Jurkat, Clone E6-1 (cell line): ENCODE data around the gene ABI1.
"Not testable (repeated sequence)": the region's sequence is repeated elsewhere in the genome, so short reads cannot be mapped to it uniquely, and the experiment has no call there.

ENCODE experiments used
- DNase-seq: peaks from one replicate; pipeline ENCODE4 v3.0.0-alpha.2; 2011; ENCODE audit warnings: low read depth, low spot score
- H3K4me3 ChIP-seq: 2 replicates; pipeline ENCODE4 v1.5.1; 2011; ENCODE audit warnings: mild to moderate bottlenecking, low read length, control low read depth, moderate library complexity

Gene ABI1

DNA sequence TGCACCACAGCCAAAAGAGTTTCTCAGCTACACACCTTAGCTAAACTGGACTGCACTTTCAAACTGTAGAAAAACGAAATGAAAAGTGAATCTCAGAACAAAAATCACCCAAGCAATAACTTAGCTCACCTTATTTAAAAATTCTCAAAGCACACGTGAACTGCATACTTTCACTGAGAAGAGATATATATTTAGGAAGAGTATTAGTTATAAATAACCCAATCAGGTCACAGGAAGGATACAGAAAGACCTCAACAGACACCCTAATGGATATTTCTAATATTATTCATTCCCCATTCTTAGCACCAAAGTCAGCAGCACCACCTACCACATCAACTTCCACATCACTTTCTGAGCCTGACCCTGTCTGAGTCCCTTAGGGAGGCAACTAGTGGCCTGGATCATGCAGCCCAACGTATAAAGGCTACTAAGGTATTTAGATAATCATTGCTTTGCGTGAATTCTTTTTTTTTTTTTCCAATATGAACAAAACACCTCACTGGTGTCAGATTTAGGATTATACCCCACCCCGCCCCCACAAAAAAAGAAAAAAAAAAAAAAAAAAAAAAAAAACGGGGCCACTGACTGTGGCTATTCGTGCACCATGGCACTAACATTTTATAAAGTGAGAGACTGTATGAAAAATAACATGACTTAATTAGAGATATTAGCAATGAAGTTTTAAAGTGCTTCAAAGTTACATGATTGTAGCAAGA, 2.6 kb downstream of the ABI1 start:
- peak overlapping the region; percentile 86 for H3K4me3 ChIP-seq
- DNase-seq: no peak

DNA sequence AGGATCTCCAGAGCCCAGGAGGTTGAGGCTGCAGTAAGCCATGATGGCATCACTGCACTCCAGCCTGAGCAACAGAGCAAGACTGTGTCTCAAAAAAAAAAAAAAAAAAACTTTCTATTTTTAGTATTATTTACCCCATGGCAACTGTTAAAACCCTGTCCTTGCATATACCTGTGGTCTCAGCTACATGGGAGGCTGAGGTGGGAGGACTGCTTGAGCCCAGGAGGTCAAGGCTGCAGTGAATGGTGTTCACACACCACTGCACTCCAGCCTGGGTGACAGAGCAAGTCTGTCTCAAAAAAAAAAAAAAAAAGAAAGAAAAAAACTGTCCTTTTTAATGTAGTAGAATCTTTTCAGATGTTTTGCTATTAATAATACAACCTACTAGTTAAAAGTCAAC, 3.2 kb downstream of the ABI1 start:
- H3K4me3 ChIP-seq, DNase-seq: not testable (repeated sequence)

DNA sequence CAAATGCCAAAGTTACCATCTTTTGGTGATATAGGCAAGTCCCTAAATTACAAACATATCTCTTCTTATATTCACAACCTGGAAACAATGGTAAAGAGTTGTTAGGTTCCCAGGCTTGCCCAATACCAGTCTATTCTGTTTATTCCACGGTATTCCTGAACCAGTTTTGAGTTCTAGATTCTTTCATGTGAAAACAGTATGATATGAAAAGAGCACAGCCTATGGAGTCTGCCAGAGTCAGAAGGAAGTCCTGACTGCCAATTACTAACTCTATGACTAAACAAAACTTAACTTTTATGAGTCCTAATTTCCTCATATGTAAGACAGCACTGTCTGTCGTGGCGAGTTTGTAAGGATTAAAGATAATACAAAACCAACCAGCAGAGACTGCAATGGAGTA, 5.6 kb downstream of the ABI1 start:
- H3K4me3 ChIP-seq: no peak overlapping the region
- no peak for DNase-seq

DNA sequence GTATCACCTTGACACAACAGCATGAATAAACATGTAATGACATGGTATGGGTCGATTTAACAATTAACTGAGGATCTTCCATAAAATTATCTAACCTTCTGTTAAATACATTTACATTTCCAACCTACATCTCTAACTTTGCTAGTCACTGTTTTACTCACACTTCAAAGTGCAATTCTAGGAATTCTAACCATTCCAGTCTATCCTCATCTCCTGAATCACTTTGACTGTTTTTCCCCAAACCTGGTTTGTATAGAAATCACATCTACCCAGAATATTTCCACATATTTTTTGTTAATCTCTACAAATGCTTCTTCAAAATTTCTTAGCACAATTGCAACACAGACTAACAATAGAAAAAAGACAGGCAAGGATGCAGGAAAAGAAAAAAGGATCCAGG, 6.2 kb downstream of the ABI1 start:
- no peak overlapping the region for H3K4me3 ChIP-seq
- no peak for DNase-seq

DNA sequence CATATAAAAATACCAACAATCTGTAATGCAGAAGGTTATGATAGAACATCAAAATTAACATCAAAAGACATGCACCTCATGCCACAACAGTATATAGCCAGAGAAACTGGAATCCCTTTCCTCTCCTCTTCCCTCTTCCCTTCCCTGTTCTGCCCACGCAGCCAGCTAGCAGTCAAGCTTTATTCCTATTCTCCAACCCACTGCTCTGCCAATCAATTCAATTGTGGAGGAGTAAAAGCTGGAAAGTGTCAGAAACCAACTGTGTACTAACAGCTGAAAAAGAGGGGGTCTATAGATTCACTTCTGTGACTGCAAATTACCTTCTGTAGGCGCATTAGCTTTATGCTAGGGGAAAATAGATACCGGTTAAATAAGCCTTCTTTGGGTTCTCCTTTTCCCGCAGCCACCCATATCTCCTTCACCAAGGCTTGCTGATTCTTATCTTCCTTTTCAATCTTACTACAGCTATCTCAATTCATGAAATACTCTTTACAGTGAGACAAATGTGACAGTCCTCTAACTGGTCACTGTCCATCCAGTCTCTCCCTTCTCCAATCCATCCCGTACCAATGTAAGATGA, 16.3 kb downstream of the ABI1 start:
- DNase-seq: no peak
- H3K4me3 ChIP-seq: no peak overlapping the region

DNA sequence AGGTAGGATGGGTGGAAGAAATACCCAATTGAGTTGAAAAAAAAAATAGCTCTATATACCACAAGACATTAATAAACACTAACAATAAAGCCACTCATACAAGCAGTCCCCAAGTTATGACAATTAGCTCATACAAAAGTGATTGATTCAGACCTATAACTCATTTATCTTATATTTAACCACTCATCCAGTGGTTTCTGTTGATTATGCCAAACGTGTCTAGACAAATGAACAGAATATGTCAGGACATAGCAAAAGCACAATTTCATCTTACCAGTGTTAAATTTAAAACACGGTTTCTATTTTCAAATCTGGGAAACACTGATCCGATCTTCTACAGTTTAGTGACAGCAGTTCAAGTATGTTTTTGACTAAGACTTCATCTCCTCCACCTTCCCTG, 17.0 kb downstream of the ABI1 start:
- H3K4me3 ChIP-seq: no peak overlapping the region
- no peak for DNase-seq

DNA sequence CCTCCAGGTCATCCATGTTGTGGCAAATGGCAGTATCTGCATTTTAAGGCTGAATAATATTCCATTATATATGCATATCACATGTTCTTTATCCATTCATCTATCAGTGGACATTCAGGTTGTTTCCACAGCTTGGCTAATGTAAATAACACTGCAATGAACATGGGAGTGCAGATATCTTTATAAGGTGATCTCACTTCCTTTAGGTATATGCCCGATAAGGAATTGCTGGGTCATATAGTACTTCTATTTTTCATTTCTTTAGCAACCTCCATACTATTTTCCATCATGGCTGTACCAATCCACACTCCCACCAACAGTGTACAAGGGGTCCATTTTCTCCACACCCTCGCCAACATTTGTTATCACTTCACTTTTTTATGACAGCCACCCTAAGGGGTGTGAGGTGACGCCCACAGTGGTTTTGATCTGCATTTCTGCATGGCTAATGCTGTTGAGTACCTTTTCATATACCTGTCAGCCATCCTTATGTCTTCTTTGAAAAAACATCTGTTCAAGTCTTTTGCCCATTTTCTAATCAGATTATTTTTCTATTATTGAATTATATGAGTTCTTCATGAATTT, 18.9 kb downstream of the ABI1 start:
- no peak for DNase-seq
- no peak overlapping the region for H3K4me3 ChIP-seq

DNA sequence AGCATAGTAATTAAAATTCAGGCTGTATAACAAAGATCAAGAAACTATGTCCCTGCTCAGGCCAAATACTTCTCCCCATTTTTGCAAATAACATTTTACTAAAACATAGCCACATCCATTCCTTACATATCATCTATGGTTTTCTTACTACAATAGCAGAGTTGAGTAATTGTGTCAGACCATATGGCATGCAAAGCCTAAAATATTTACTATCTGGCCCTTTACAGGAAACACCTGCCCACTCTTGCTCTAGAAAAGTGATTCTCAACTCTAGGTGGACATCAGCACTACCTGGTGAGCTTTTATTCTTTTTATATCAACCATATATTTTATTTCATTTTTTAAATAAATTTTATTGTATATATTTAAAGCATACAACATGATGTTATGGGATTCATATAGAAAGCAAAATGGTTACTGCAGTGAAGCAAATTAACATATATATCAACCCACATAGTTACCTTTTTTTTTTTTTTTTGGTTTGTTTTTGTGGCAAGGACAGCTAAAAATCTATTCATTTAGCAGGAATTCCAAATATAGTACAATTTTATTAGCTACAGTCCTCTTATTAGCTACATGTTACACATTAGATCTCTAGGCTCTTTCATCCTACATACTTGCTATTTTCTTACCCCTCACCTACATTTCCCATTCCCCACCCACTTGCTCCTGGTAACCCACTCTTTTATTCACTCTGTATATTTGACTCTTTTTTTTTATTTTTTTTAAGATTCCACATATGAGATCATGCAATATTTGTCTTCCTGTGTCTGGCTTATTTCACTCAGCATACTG, 19.6 kb downstream of the ABI1 start:
- DNase-seq: no peak
- no peak overlapping the region for H3K4me3 ChIP-seq

DNA sequence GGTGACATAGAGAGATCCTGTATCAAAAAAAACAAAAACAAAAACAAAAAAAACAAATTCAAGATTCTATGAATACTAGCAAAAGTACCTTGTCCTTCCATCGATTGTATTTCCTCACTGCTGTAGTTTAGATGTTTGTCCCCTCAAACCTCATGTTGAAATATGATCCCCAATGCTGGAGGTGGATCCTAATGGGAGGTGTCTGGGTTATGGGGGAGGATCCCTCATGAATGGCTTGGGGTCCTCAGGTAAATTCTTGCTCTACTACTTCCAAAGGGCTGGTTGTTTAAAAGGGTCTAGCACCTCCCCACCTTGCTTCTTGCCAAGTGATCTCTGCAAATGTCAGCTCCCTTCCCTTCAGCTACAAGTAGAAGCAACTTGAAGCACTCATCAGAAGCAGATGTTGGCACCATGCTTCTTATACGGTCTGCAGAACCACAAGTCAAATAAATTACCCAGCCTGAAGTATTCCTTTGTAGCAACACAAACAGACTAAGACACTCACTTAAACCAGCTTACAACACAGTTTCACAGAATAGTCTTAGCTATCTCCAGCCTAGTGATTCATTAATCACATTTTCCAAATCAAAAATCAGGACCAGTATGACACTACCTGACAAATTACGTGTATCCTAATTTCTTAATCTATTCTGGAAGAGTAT, 20.7 kb downstream of the ABI1 start:
- peak; percentile 29 for DNase-seq
- H3K4me3 ChIP-seq: no peak overlapping the region

DNA sequence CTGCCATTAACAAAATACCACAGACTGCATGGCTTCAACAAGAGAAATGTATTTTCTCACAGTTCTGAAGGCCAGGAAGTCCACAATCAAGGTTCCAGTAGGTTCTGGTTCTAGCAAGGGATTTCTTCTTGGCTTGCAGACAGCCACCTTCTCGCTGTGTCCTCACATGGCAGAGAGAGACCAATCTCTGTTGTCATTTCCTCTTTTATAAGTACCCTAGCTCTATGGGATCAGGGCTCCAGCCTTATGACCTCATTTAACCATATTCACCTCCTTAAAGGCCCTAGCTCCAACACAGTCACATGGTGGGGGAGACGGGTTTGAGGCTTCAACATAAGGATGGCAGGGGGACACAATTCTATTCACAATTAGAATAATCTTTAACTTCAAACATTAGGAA, 23.6 kb downstream of the ABI1 start:
- no peak overlapping the region for H3K4me3 ChIP-seq
- no peak for DNase-seq

DNA sequence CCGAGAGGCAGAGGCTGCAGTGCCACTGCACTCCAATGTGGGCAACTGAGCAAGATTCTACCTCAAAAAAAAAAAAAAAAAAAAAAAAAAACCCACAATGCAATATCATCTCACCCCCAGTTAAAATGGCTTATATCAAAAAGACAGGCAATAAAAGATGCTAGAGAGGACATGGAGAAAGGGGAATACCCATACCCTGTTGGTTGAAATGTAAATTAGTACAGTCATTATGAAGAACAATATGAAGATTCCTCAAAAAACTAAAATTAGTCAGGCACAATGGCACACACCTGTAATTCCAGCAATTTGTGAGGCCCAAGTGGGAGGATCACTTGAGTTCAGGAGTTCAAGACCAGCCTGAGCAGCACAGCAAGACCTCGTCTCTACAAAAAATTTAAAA, 25.7 kb downstream of the ABI1 start:
- no peak overlapping the region for H3K4me3 ChIP-seq
- no peak for DNase-seq

DNA sequence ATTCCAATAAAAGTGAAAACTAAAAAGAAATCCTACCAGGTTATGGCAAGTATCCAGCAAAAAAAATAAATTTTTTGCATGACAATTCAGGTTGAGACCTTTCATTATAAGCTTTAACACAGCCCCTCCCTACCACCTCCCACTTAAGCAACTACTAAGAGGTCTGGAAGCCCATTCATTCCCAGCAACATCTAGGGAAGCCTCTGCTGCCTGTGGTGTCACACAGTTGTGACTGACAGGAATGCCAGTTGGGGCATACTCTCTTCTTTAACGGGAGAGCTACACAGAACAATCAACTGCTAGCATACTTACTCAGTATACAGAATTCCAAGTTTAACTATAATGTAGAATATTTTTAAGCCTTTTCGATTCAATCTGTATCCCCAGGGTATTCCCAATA, 27.8 kb downstream of the ABI1 start:
- no peak for DNase-seq
- no peak overlapping the region for H3K4me3 ChIP-seq

DNA sequence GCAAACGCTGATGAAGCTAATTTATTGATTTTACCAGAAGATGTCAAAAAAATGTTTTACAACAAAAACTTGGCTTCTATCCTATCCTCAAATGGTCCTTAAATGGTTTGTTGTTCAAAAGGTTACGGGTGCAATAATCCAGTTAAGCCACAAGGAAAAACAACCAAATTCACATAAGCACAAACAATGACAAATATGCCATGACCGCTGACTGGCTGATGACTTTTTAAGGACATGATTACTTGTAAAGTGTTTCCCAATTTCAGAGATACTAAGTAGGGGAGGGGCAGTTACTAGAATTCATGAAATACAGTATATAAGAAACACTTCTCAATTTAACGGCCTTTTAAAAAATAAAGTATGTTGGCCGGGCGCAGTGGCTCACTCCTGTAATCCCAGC, 28.8 kb downstream of the ABI1 start:
- no peak overlapping the region for H3K4me3 ChIP-seq
- no peak for DNase-seq

DNA sequence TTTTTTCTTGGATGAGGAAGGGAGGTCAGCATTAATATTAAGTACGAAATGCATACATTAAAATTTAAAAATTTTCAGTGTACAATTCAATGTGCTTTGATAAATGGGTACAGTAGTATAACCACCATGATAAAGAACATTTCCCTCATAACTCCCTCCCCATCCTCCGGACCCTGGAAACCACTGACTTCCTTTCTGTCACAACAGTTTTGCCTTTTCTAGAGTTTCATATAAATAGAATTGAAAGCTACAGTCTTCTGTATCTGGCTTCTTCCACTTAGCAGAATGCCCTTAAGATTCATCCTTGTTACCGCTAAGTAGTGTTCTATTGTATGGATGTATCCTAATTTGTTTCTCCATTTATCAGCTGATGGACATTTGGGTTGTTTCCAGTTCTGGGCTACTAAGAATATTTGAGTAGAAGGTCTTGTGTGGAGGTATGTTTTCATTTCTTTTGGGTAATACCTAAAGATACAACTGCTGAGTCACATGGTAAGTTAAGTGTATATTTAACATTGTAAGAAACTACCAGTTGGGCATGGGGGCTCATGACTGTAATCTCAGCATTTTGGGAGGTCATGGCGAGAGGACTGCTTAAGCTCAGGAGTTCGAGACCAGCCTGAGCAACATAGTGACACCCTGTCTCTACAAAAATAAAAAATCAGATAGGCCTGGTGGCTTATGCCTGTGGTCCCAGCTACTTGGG, 30.8 kb downstream of the ABI1 start:
- no peak overlapping the region for H3K4me3 ChIP-seq
- DNase-seq: peak; percentile 48

DNA sequence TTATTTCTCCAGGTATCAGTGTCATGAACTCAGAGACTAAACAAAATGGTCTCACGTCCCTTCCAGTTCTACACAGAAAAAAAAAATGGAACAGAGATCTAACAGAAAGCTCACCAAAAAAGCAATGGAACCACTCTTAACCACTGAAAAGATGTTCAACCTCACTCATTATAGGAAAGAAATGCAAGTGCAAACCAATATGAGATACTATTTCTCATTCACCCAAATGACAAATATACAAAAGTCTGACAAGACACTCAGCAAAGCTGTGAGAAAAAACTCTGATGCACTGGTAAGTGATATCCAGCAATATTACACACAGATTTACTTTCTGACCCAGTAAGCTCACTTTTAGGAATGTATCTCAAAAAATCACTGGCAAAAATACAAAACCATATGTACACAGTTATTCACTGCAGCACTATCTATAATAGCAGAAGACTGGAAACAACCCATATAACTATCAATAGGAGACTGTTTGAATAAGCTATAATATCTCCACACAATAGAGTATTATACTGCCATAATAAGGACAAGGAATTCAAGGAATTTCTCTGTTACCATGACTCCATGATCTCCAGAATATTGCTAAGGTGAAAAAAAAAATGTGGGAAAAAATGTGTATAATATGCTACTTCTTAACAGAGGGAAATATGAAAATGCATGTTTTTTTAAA, 36.6 kb downstream of the ABI1 start:
- DNase-seq: no peak

DNA sequence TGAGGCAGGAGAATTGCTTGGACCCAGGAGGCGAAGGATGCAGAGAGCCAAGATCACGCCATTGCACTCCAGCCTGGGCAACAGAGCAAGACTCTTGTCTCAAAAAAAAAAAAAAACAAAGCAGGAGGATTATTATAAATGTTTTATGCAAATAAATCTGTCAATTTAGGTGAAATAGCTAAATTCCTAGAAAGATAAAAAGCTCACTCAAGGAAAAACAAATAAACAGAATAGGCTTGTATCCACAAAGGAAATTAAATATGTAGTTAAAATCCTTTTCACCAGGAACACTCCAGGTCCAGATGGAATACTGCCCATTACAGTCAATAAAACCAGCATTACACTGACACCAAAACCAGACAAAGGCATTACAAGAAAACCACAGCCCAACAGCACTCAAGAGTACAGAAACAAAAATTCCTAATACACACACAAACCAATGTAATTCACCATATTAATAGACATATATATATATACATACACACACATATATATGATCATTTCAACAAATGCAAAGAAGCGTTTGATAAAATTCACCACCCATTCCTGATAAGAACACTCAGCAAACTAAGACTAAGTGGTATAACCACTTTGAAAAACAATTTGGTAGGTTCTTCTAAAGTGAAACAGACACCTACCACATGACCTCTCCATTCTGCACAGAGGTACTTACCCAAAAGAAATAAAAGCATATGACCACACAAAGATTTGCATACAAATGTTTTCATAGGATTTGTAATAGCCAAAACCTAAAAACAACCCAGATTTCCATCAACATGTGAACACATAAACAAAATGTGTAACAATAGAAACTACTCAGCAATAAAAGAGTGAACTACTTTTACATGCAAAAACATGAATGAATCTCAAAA, 38.8 kb downstream of the ABI1 start:
- no peak for DNase-seq
- H3K4me3 ChIP-seq: no peak overlapping the region

More for the DNA sequence above, 36.6 kb downstream of the ABI1 start:
- H3K4me3 ChIP-seq: no peak overlapping the region

DNA sequence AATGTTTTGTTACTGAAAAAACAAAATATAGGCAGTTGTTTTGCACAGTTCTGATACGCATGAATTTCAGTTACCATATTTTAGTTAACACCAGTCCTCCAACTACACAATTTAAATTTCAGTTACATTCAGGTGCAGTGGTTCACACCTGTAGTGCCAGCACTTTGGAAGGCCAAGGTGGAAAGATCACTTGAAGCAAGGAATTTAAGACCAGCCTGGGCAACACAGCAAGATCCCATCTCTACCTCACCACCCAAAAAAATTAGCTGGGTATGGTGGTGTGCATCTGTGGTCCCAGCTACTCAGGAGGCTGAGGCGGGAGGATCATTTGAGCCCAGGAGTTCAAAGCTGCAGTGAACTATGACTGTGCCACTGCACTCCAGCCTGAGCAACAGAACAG, 45.3 kb downstream of the ABI1 start:
- no peak for DNase-seq
- H3K4me3 ChIP-seq: no peak overlapping the region
